Right renal pelvis (tissue), 4 donors: ENCODE results near the gene PCDHB4. TPM values are rescaled to one million over a fixed set of nuclear protein-coding genes. Genes with fewer than 3 reads are reported as not detected.
"Not testable (repeated sequence)": the region's sequence is repeated elsewhere in the genome, so short reads cannot be mapped to it uniquely, and the experiment has no call there.

ENCODE experiments used
- DNase-seq, 4 donors: peaks; one replicate each; pipeline ENCODE4 v3.0.0-alpha.2; 2013; ENCODE audit warnings: low read depth in 4 of 4, low spot score in 3 of 4, missing footprints in 1 of 4
- polyA plus RNA-seq, 4 donors: library from polyadenylated mRNA; unstranded; fragments of 120-200 nt; gene quantifications; one replicate each; pipeline ENCODE4 v1.2.1, GENCODE V29; 2013; ENCODE audit not compliant: insufficient read length in 4 of 4

PCDHB4 gene
- polyA plus RNA-seq, 4 donors, result 1.5 to 2.8 (median 2.1) TPM

DNA sequence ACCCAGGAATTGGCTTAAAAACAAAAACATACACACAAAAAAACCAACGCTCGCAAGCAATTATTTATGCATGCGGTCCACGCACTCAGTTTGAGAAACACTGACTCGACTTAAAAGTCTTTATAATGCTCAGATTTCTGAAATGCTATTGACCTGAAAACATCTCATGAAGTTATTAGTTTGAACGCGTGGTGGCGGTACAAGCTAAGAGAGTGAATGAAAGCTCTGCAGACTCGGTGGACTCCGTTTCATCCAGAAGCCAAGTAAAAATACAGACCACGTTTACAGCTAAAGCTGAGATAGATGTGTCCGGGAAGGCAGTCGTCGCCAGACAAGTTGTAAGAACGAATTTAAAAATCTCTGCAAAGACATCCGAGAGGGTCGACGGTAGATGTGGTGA lies 28.2 kb downstream of the PCDHB4 start, which contains the start of gene PCDHB6:
PCDHB6 (plus strand) TSS at position 246 of the 400 bp plus-strand sequence. CDS start 201 bp downstream, outside the sequence.
- peak in 1 of 4 donors; percentile 5 for DNase-seq

DNA sequence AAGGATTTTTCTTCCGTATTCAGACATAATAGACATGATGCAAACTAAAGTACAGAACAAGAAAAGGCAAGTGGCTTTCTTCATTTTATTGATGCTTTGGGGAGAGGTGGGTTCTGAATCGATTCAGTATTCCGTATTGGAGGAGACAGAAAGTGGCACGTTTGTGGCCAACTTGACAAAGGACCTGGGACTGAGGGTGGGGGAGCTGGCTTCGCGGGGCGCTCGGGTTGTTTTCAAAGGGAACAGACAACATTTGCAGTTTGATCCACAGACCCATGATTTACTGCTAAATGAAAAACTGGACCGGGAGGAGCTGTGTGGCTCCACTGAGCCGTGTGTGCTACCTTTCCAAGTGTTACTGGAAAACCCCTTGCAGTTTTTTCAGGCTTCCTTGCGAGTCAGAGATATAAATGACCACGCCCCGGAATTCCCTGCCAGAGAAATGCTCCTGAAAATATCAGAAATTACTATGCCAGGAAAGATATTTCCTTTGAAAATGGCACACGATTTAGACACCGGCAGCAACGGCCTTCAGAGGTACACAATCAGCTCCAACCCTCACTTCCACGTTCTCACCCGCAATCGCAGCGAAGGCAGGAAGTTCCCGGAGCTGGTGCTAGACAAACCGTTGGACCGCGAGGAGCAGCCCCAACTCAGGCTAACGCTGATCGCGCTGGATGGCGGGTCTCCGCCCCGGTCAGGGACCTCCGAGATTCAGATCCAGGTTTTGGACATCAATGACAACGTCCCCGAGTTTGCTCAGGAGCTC lies 28.8 kb downstream of the PCDHB4 start:
- DNase-seq, result no peak

GRCh38 chr5:141150993-141151325 lies 29.3 kb downstream of the PCDHB4 start:
- no peak for DNase-seq

GRCh38 chr5:141151632-141152031 lies 30.0 kb downstream of the PCDHB4 start:
- DNase-seq, result not testable (repeated sequence)

GRCh38 chr5:141152096-141152495 lies 30.5 kb downstream of the PCDHB4 start:
- DNase-seq, result not testable (repeated sequence)

- DNase-seq, result no peak
Measured at GRCh38 chr5:141155540-141156374, 34.1 kb downstream of the PCDHB4 start.

GRCh38 chr5:141157356-141157755 lies 35.7 kb downstream of the PCDHB4 start:
- not testable (repeated sequence) for DNase-seq

DNA sequence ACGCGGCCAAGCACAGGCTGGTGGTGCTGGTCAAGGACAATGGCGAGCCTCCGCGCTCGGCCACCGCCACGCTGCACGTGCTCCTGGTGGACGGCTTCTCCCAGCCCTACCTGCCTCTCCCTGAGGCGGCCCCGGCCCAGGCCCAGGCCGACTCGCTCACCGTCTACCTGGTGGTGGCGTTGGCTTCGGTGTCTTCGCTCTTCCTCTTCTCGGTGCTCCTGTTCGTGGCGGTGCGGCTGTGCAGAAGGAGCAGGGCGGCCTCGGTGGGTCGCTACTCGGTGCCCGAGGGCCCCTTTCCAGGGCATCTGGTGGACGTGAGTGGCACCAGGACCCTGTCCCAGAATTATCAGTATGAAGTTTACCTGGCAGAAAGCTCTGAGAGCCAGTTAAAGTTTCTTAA lies 36.3 kb downstream of the PCDHB4 start:
- not testable (repeated sequence) for DNase-seq

GRCh38 chr5:141172381-141173204 lies 51.0 kb downstream of the PCDHB4 start, which contains the start of gene PCDHB7:
Gene PCDHB7, plus strand, starts transcription at chr5:141172644. Its CDS starts 192 bp downstream, at chr5:141172836.
- DNase-seq, result peak in 1 of 4 donors; percentile 30

- DNase-seq, result not testable (repeated sequence)
Measured at GRCh38 chr5:141174291-141175104, 52.9 kb downstream of the PCDHB4 start.

Other genes with a start within 250 kb of the PCDHB4 start
- under 1 TPM; 0.03 to 0.24 (median 0.10) TPM for gene PCDHA12, start 246.5 kb upstream of the PCDHB4 start, polyA plus RNA-seq
- under 1 TPM in 3 of 4 donors, not detected in 1; 0.01 to 0.14 (median 0.04) TPM for gene PCDHA13, start 239.7 kb upstream of the PCDHB4 start, polyA plus RNA-seq
- under 1 TPM in 3 of 4 donors, not detected in 1; 0.10 to 0.16 (median 0.11) TPM for gene PCDHAC1, start 195.5 kb upstream of the PCDHB4 start, polyA plus RNA-seq
- under 1 TPM; 0.45 to 0.70 (median 0.59) TPM for gene PCDHAC2, start 155.3 kb upstream of the PCDHB4 start, polyA plus RNA-seq
- gene PCDHB1, start 70.4 kb upstream of the PCDHB4 start, polyA plus RNA-seq, result under 1 TPM; 0.05 to 0.13 (median 0.08) TPM
- 1 to 10 TPM; 3.9 to 7.7 (median 4.9) TPM for gene PCDHB2, start 27.2 kb upstream of the PCDHB4 start, polyA plus RNA-seq
- gene PCDHB3, start 21.3 kb upstream of the PCDHB4 start, polyA plus RNA-seq, result 1 to 10 TPM; 2.5 to 4.7 (median 3.4) TPM
- gene PCDHB5, start 13.4 kb downstream of the PCDHB4 start, polyA plus RNA-seq, result 1 to 10 TPM; 7.0 to 9.9 (median 8.2) TPM
- 1 to 10 TPM; 3.0 to 4.0 (median 3.4) TPM for gene PCDHB6, start 28.2 kb downstream of the PCDHB4 start, polyA plus RNA-seq
- 1 to 10 TPM; 4.9 to 6.2 (median 5.9) TPM for gene PCDHB7, start 50.8 kb downstream of the PCDHB4 start, polyA plus RNA-seq
- gene PCDHB8, start 56.0 kb downstream of the PCDHB4 start, polyA plus RNA-seq, result 1 to 10 TPM; 1.3 to 3.9 (median 2.6) TPM
- 1 to 10 TPM; 3.5 to 7.7 (median 5.2) TPM for gene PCDHB16, start 60.6 kb downstream of the PCDHB4 start, polyA plus RNA-seq
- 1 to 10 TPM; 3.2 to 6.3 (median 3.8) TPM for gene PCDHB9, start 65.3 kb downstream of the PCDHB4 start, polyA plus RNA-seq
- gene PCDHB10, start 70.5 kb downstream of the PCDHB4 start, polyA plus RNA-seq, result 1 to 10 TPM; 6.5 to 9.4 (median 7.7) TPM
- gene PCDHB11, start 77.8 kb downstream of the PCDHB4 start, polyA plus RNA-seq, result 1 to 10 TPM; 4.8 to 6.3 (median 5.1) TPM
- gene PCDHB12, start 86.9 kb downstream of the PCDHB4 start, polyA plus RNA-seq, result 1 to 10 TPM; 4.6 to 6.5 (median 5.5) TPM
- gene PCDHB13, start 92.1 kb downstream of the PCDHB4 start, polyA plus RNA-seq, result 1 to 10 TPM; 5.6 to 6.8 (median 6.3) TPM
- gene PCDHB14, start 101.5 kb downstream of the PCDHB4 start, polyA plus RNA-seq, result 10 to 100 TPM in 1 of 4 donors, 1 to 10 TPM in 3; 8.1 to 11.2 (median 8.8) TPM
- 10 to 100 TPM; 14.7 to 17.0 (median 16.0) TPM for gene PCDHB15, start 123.6 kb downstream of the PCDHB4 start, polyA plus RNA-seq
- gene SLC25A2, start 182.2 kb downstream of the PCDHB4 start, polyA plus RNA-seq, result under 1 TPM in 1 of 4 donors, not detected in 3; 0.04 TPM
- gene TAF7, start 199.0 kb downstream of the PCDHB4 start, polyA plus RNA-seq, result 100 to 1,000 TPM; 146 to 183 (median 171) TPM
- 1 to 10 TPM in 2 of 4 donors, under 1 TPM in 2; 0.74 to 1.3 (median 0.96) TPM for gene PCDHGA1, start 208.7 kb downstream of the PCDHB4 start, polyA plus RNA-seq
- gene PCDHGA2, start 216.9 kb downstream of the PCDHB4 start, polyA plus RNA-seq, result 1 to 10 TPM; 5.8 to 7.7 (median 6.1) TPM
- 1 to 10 TPM; 2.2 to 4.2 (median 3.1) TPM for gene PCDHGA3, start 222.0 kb downstream of the PCDHB4 start, polyA plus RNA-seq
- gene PCDHGB1, start 228.3 kb downstream of the PCDHB4 start, polyA plus RNA-seq, result 1 to 10 TPM; 1.3 to 2.4 (median 2.0) TPM
- 1 to 10 TPM; 2.3 to 3.1 (median 2.5) TPM for gene PCDHGA4, start 233.2 kb downstream of the PCDHB4 start, polyA plus RNA-seq
- 1 to 10 TPM; 3.4 to 4.7 (median 3.9) TPM for gene PCDHGB2, start 238.2 kb downstream of the PCDHB4 start, polyA plus RNA-seq
- gene PCDHGA5, start 242.3 kb downstream of the PCDHB4 start, polyA plus RNA-seq, result 1 to 10 TPM; 2.2 to 3.0 (median 2.5) TPM
- 1 to 10 TPM; 1.7 to 2.3 (median 2.0) TPM for gene PCDHGB3, start 248.4 kb downstream of the PCDHB4 start, polyA plus RNA-seq